Measurements from ENCODE around the gene PCDHB5. TPM values are rescaled to one million over a fixed set of nuclear protein-coding genes. Genes with fewer than 3 reads are reported as not detected.
"Not testable (repeated sequence)": the region's sequence is repeated elsewhere in the genome, so short reads cannot be mapped to it uniquely, and the experiment has no call there.

PCDHB5 gene
- total and polyA plus RNA-seq, 2 donors (not counting 1 experiment from before 2014, with no cell fraction given) = 1.1 to 1.8 TPM

GRCh38 chr5:141121985-141122384 lies 13.0 kb upstream of the PCDHB5 start:
- no peak overlapping the region for H3K4me2 ChIP-seq (ENCODE audit: extremely low read depth, insufficient read depth, low read length)
- H2AFZ ChIP-seq (ENCODE audit: low read length) = no peak overlapping the region
- DNase-seq (ENCODE audit: low read depth in 2 of 2) = no peak

GRCh38 chr5:141123396-141124135 lies 11.4 kb upstream of the PCDHB5 start:
- not testable (repeated sequence) for H2AFZ ChIP-seq (ENCODE audit: low read length); H3K27ac ChIP-seq (ENCODE audit: insufficient read depth, low read length); H3K9ac ChIP-seq (ENCODE audit: insufficient read depth, low read length); H3K27me3 ChIP-seq (ENCODE audit: control insufficient read depth, insufficient read depth, low read length); H3K79me2 ChIP-seq (ENCODE audit: control insufficient read depth, insufficient read depth, low read length); H4K20me1 ChIP-seq (ENCODE audit: control insufficient read depth, extremely low read depth, insufficient read depth, low read length); H3K36me3 ChIP-seq (ENCODE audit: control insufficient read depth, insufficient read depth, low read length); H3K4me2 ChIP-seq (ENCODE audit: extremely low read depth, insufficient read depth, low read length); DNase-seq (ENCODE audit: low read depth in 2 of 2); H3K9me3 ChIP-seq (ENCODE audit: control insufficient read depth, insufficient read depth, low read depth, low read length); H3K4me1 ChIP-seq (ENCODE audit: control insufficient read depth, extremely low read depth, insufficient read depth, low read length); H3K4me3 ChIP-seq (replicated peaks in 1 of 4; ENCODE audit: control extremely low read depth in 1 of 4, insufficient read depth in 1 of 4, low read depth in 3 of 4, low read length in 4 of 4)

More at GRCh38 chr5:141121985-141122384, 13.0 kb upstream of the PCDHB5 start:
- no peak for TF ChIP-seq CTCF (conservative IDR thresholded peaks at IDR 0.05 in 1 of 2, IDR thresholded peaks at IDR 0.05 in 1 of 2; ENCODE audit: low read depth in 1 of 2, low read length in 2 of 2)
- TF ChIP-seq EZH2 (IDR thresholded peaks at IDR 0.05; ENCODE audit: low read length, missing control alignments) = no peak
- peak overlapping the region in 1 of 4 experiments; percentile 17 for H3K4me3 ChIP-seq (replicated peaks in 1 of 4; ENCODE audit: control extremely low read depth in 1 of 4, insufficient read depth in 1 of 4, low read depth in 3 of 4, low read length in 4 of 4)
- no peak overlapping the region for H3K9ac ChIP-seq (ENCODE audit: insufficient read depth, low read length)
- no peaks in the 10 kb centered on the region for H4K20me1 ChIP-seq (ENCODE audit: control insufficient read depth, extremely low read depth, insufficient read depth, low read length)
- H3K27me3 ChIP-seq (ENCODE audit: control insufficient read depth, insufficient read depth, low read length) = no peaks in the 10 kb centered on the region
- H3K79me2 ChIP-seq (ENCODE audit: control insufficient read depth, insufficient read depth, low read length) = no peaks in the 10 kb centered on the region
- no peaks in the 10 kb centered on the region for H3K9me3 ChIP-seq (ENCODE audit: control insufficient read depth, insufficient read depth, low read depth, low read length)
- no peaks in the 10 kb centered on the region for H3K36me3 ChIP-seq (ENCODE audit: control insufficient read depth, insufficient read depth, low read length)
- no peaks in the 10 kb centered on the region for H3K4me1 ChIP-seq (ENCODE audit: control insufficient read depth, extremely low read depth, insufficient read depth, low read length)
- H3K27ac ChIP-seq (ENCODE audit: insufficient read depth, low read length) = no peak overlapping the region

- TF ChIP-seq EZH2 (IDR thresholded peaks at IDR 0.05; ENCODE audit: low read length, missing control alignments) (no peak), CTCF (conservative IDR thresholded peaks at IDR 0.05 in 1 of 2, IDR thresholded peaks at IDR 0.05 in 1 of 2; ENCODE audit: low read depth in 1 of 2, low read length in 2 of 2) (no peak)
- H3K4me1 ChIP-seq (ENCODE audit: control insufficient read depth, extremely low read depth, insufficient read depth, low read length) = no peaks in the 10 kb centered on the region
- H3K27ac ChIP-seq (ENCODE audit: insufficient read depth, low read length) = no peak overlapping the region
Measured at GRCh38 chr5:141127305-141127704, 7.7 kb upstream of the PCDHB5 start.

More at GRCh38 chr5:141127305-141127704, 7.7 kb upstream of the PCDHB5 start:
- Histone ChIP-seq H3K9me3 (ENCODE audit: control insufficient read depth, insufficient read depth, low read depth, low read length) (no peaks in the 10 kb centered on the region), H3K27me3 (ENCODE audit: control insufficient read depth, insufficient read depth, low read length) (no peaks in the 10 kb centered on the region), H3K36me3 (ENCODE audit: control insufficient read depth, insufficient read depth, low read length) (no peaks in the 10 kb centered on the region), H3K4me2 (ENCODE audit: extremely low read depth, insufficient read depth, low read length) (no peak overlapping the region), H3K79me2 (ENCODE audit: control insufficient read depth, insufficient read depth, low read length) (no peaks in the 10 kb centered on the region), H3K4me3 (replicated peaks in 1 of 4; ENCODE audit: control extremely low read depth in 1 of 4, insufficient read depth in 1 of 4, low read depth in 3 of 4, low read length in 4 of 4) (no peak overlapping the region), H2AFZ (ENCODE audit: low read length) (no peak overlapping the region), H3K9ac (ENCODE audit: insufficient read depth, low read length) (no peak overlapping the region), H4K20me1 (ENCODE audit: control insufficient read depth, extremely low read depth, insufficient read depth, low read length) (no peaks in the 10 kb centered on the region)
- no peak for DNase-seq (ENCODE audit: low read depth in 2 of 2)

Measured in fibroblast of lung (primary cell).